HepG2 (cell line): ENCODE measurements around the gene CYB5R3. TPM values are rescaled to one million over a fixed set of nuclear protein-coding genes. Genes with fewer than 3 reads are reported as not detected.
A peak's percentile ranks its signal among the peaks of the same experiment; 100 is the strongest.

Source experiments
- BORCS8-MEF2B ChIP-seq: sonication (generic); formaldehyde crosslinking; IDR thresholded peaks from 2 replicates; pipeline ENCODE4 v1.8.0; 2022; ENCODE audit warnings: mild to moderate bottlenecking, missing genetic modification reagents
- DNMT1 ChIP-seq: sonication (generic); formaldehyde crosslinking; IDR thresholded peaks from 2 replicates; pipeline ENCODE4 v1.5.1; 2020; ENCODE audit warnings: mild to moderate bottlenecking, missing genetic modification reagents
- FOXA3 ChIP-seq: IDR thresholded peaks from 2 replicates; pipeline ENCODE4 v1.6.1; 2016; ENCODE audit warnings: missing genetic modification reagents, missing compliant biosample characterization
- HNF4G ChIP-seq, 2 experiments: sonication (generic) in 1 of 2; formaldehyde crosslinking in 1 of 2; IDR thresholded peaks; 2 replicates each; pipeline versions ENCODE4 v1.4.0 to v1.6.1; 2011 to 2020; ENCODE audit warnings: borderline replicate concordance in 2 of 2, low read depth in 2 of 2, mild to moderate bottlenecking in 2 of 2, low read length in 1 of 2, missing genetic modification reagents in 1 of 2, moderate library complexity in 1 of 2
- IKZF5 ChIP-seq: IDR thresholded peaks from 2 replicates; pipeline ENCODE4 v1.6.1; 2018; ENCODE audit warnings: missing genetic modification reagents, mild to moderate bottlenecking, missing compliant biosample characterization
- MAZ ChIP-seq, 2 experiments: sonication (generic) in 1 of 2; formaldehyde crosslinking in 1 of 2; IDR thresholded peaks; 2 replicates each; pipeline versions ENCODE4 v1.5.0 to v1.6.1; 2012 to 2020; ENCODE audit warnings: low read depth in 2 of 2, mild to moderate bottlenecking in 2 of 2, borderline replicate concordance in 1 of 2, improper control_type of control experiment in 1 of 2, low read length in 1 of 2, missing genetic modification reagents in 1 of 2, moderate library complexity in 1 of 2
- MLXIP ChIP-seq: sonication (generic); formaldehyde crosslinking; IDR thresholded peaks from 2 replicates; pipeline ENCODE4 v1.9.0; 2021; ENCODE audit warnings: missing genetic modification reagents, borderline replicate concordance
- NCOA2 ChIP-seq: sonication (generic); formaldehyde crosslinking; IDR thresholded peaks from 2 replicates; pipeline ENCODE4 v1.8.0; 2022; ENCODE audit warnings: inconsistent platforms
- NR2F6 ChIP-seq, 2 experiments: IDR thresholded peaks; 2 replicates each; pipeline ENCODE4 v1.6.1; 2016; ENCODE audit warnings: antibody characterized with exemption in 1 of 2, mild to moderate bottlenecking in 1 of 2
- RFXAP ChIP-seq: sonication (generic); formaldehyde crosslinking; IDR thresholded peaks from 2 replicates; pipeline ENCODE4 v1.4.0; 2020; ENCODE audit warnings: missing genetic modification reagents, borderline replicate concordance
- SOX6 ChIP-seq, 2 experiments: fragments of 450-650 bp in 1 of 2; sonication (generic) in 1 of 2; formaldehyde crosslinking in 1 of 2; IDR thresholded peaks; 2 replicates each; pipeline versions ENCODE4 v1.4.0 to v1.6.1; 2017 to 2020; ENCODE audit warnings: antibody characterized with exemption in 1 of 2, mild to moderate bottlenecking in 1 of 2, missing genetic modification reagents in 1 of 2
- TFE3 ChIP-seq: IDR thresholded peaks from 2 replicates; pipeline ENCODE4 v1.6.1; 2016
- XRCC5 ChIP-seq: fragments of 200-400 bp; formaldehyde crosslinking; optimal IDR thresholded peaks from 2 replicates; pipeline ENCODE3; 2017; ENCODE audit warnings: mild to moderate bottlenecking, low read length
- YY1 ChIP-seq: IDR thresholded peaks from 2 replicates; pipeline ENCODE4 v1.6.1; 2011; ENCODE audit warnings: low read length, low read depth, moderate library complexity, mild to moderate bottlenecking; ENCODE audit not compliant: insufficient read depth, insufficient replicate concordance
- ZBTB46 ChIP-seq: sonication (generic); formaldehyde crosslinking; IDR thresholded peaks from 2 replicates; pipeline ENCODE4 v1.4.0; 2020; ENCODE audit warnings: mild to moderate bottlenecking, missing genetic modification reagents, borderline replicate concordance
- ZNF777 ChIP-seq: sonication (generic); formaldehyde crosslinking; IDR thresholded peaks from 2 replicates; pipeline ENCODE4 v1.4.0; 2020; ENCODE audit warnings: missing genetic modification reagents
- polyA plus RNA-seq, 8 experiments: library from polyadenylated mRNA; depleted of rRNA in 3 of 8; stranded (reverse) in 7 of 8; unstranded in 1 of 8; fragments of >200 nt; fragmentation: Illumina TruSeq in 4 of 8; extraction: Trizol in 4 of 8; gene quantifications; 2 replicates each; pipeline versions ENCODE4 v1.2.1 to v1.2.3, GENCODE V29; 2011 to 2016; ENCODE audit warnings: low read depth in 4 of 8, missing spikeins in 1 of 8, mixed read lengths in 1 of 8; ENCODE audit not compliant: insufficient read depth in 1 of 8
- total RNA-seq, 5 experiments: library from RNA; depleted of rRNA; stranded (reverse); fragments of >200 nt; fragmentation: Illumina TruSeq; extraction: Trizol; gene quantifications; 2 replicates each; pipeline ENCODE4 v1.2.3, GENCODE V29; 2016; ENCODE audit warnings: low read depth in 1 of 5
- TF ChIP-seq, protein P1 (sequence below): sonication (generic); formaldehyde crosslinking; IDR thresholded peaks from 2 replicates; pipeline ENCODE4 v1.8.0; 2022; ENCODE audit warnings: missing genetic modification reagents, mild to moderate bottlenecking, inconsistent platforms, borderline replicate concordance

Gene CYB5R3
- total and polyA plus RNA-seq, 2 of the 13 experiments (the other 11 are each of a cell fraction or from before 2014, with no cell fraction given): 32.4 to 305 TPM

DNA sequence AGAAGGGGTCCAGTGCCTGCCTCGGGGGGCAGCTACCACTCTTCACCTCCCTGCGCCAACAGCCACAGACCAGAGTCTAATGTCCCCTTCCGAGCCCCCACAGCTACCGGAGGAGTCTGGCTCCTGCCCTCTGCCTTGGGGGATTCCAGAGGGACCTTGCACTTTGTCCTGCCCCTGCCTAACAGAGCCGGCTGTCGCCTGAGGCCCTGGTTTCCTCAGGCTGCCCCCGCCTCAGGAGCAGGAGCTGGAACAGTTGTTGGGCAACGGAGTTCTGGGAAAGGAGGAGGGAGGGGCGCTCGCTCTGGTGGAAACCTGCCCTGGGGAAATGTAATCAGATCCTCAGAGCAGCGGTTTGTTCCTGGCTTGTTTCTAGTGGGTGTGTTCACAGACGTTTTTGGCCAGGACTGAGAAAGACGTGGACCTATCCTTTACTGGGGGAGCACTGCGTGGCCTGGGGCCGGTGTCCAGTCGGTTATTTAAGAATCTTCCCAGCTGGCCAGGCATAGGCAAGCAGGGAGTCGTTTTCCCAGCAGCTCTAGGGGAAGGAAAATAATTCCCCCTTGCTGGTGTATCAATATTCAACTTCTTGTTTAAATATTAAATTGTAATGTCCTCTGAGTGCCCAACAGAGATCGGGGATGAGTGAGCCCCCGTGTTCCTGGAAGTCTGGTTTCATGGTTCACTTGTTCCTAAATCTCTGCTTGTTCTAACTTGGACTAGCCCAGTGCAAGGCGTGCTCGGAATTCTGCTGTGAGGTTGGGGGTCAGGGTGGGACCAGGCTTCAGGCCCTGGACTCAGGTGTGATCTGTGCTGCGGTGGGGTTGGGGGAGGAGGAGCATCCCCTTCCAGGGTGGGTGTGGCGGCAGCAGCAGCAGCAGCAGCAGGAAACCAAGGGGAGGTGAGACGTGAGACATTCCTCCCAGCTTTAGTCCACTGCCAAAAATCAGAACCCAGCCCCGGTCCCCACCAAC, 39.3 kb upstream of the CYB5R3 start (continued):
- TF ChIP-seq RFXAP (CRISPR knock-in tag) (no peak), NR2F6 (IDR thresholded peaks at IDR 0.05) (peak; percentile 35; the same call in 1 of the 2 replicates), NR2F6 (CRISPR knock-in tag; IDR thresholded peaks at IDR 0.05) (peak; percentile 66), SOX6 (IDR thresholded peaks at IDR 0.05) (no peak), SOX6 (CRISPR knock-in tag; IDR thresholded peaks at IDR 0.05) (peak; percentile 62), ZBTB46 (no peak), HNF4G (IDR thresholded peaks at IDR 0.05; ENCODE audit: borderline replicate concordance, low read depth, low read length) (peak; percentile 79), HNF4G (CRISPR knock-in tag; IDR thresholded peaks at IDR 0.05; ENCODE audit: borderline replicate concordance, low read depth) (peak; percentile 80), FOXA3 (CRISPR knock-in tag) (peak; percentile 45), DNMT1 (CRISPR knock-in tag) (no peak), XRCC5 (peak; percentile 56), MLXIP (no peak), YY1 (no peak), BORCS8-MEF2B (0 out of 2 replicates have a peak, but pooled peaks have one; percentile 43), NCOA2 (CRISPR knock-in tag) (peak; percentile 86), TFE3 (CRISPR knock-in tag) (no peak; the same call in 1 of the 2 replicates), ZNF777 (CRISPR knock-in tag) (0 out of 2 replicates have a peak, but pooled peaks have one; percentile 17), IKZF5 (CRISPR knock-in tag) (0 out of 2 replicates have a peak, but pooled peaks have one; percentile 28), MAZ (IDR thresholded peaks at IDR 0.05; ENCODE audit: borderline replicate concordance, low read depth, low read length) (0 out of 2 replicates have a peak, but pooled peaks have one; percentile 67), MAZ (CRISPR knock-in tag; IDR thresholded peaks at IDR 0.05; ENCODE audit: low read depth) (peak; percentile 81)
- TF ChIP-seq, protein P1, sequence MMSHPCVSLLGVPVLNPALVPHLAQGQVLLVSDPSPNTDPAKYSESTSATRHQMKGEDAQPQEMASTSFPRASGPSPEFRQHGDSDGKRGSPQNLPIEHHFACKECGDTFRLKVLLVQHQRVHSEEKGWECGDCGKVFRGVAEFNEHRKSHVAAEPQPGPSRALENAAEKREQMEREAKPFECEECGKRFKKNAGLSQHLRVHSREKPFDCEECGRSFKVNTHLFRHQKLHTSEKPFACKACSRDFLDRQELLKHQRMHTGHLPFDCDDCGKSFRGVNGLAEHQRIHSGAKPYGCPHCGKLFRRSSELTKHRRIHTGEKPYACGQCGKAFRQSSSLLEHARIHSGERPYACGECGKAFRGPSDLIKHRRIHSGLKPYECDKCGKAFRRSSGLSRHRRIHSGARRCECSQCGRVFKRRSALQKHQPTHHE: no peak
